Measurements from ENCODE around the gene ZNF397.

ZNF397 gene

DNA sequence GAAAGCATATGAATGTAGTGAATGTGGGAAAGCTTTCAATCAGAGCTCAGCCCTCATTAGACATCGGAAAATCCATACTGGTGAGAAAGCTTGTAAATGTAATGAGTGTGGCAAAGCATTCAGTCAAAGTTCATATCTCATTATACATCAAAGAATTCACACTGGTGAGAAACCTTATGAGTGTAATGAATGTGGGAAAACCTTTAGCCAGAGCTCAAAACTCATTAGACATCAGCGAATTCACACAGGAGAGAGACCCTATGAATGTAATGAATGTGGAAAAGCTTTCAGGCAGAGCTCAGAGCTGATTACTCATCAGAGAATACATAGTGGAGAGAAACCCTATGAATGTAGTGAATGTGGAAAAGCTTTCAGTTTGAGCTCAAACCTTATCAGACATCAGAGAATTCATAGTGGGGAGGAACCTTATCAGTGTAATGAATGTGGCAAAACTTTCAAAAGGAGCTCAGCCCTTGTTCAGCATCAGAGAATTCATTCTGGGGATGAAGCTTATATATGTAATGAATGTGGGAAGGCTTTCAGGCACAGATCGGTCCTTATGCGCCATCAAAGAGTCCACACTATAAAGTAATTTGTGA, 5.0 kb downstream of the ZNF397 start:
- DNase-seq: no peak

DNA sequence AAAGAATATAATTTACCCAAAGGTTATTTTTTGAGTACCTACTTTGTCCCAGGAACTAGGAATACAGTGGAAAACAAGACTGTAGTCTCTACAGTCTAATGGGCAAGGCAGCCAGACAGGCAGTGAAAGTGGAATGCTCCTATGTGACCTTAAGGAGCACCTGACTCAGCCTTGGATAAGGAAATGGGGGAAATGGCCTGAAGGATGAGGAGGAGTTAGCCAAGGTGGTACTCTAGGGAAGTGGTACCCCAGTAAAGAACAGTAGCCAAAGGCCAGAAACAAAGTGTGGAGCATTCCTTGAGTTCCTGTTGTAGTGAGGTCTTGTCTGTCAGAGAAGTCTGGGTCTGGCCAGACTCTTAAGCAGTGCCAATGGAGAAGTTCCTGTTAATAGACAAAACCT, 6.0 kb downstream of the ZNF397 start:
- DNase-seq: no peak

DNA sequence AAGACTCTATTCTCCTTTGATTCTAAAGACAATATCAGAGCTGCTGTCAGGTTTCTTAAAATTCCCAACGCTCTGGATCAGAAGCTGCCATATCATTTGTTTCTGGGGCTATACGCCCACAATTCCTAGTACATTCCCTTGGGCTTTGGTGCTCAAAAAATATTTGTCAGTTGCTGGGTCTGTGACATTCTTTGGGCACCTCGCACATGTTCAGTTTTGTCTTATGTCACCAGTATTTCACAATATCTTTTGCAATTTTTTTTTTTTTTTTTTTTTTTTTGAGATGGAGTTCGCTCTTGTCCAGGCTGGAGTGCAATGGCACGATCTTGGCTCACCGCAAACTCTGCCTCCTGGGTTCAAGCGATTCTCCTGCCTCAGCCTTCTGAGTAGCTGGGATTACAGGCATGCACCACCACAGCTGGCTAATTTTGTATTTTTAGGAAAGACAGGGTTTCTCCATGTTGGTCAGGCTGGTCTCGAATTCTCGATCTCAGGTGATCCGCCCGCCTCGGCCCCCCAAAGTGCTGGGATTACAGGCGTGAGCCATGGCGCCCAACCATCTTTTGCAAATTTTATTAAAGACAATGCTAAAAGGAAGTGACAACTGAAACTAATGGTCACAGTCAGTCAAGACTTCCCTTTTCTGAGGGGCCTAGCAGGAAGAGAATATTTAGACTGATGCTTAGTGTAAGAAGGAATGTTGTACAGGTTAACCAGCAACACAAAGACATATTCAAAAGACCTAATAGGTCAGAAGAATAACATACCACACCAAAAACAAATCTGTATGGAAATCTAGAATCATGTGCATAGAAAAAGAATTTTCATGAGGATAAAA, 6.8 kb downstream of the ZNF397 start:
- DNase-seq: no peak

DNA sequence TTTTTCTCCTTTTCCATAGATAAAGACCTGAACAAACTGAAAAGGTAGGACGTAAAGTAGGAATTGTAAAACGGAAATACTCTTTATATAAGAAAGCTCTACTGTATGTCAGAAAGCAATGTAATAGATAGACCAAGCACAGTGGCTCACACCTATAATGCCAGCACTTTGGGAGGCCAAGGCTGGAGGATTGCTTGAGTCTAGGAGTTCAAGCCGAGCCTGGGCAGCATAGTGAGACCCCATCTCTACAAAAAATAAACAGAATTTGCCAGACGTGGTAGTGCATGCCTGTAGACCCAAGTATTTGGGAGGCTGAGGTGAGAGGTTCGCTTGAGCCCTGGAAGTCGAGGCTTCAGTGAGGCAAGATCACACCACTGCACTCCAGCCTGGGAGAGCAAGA, 7.6 kb downstream of the ZNF397 start:
- DNase-seq: no peak

DNA sequence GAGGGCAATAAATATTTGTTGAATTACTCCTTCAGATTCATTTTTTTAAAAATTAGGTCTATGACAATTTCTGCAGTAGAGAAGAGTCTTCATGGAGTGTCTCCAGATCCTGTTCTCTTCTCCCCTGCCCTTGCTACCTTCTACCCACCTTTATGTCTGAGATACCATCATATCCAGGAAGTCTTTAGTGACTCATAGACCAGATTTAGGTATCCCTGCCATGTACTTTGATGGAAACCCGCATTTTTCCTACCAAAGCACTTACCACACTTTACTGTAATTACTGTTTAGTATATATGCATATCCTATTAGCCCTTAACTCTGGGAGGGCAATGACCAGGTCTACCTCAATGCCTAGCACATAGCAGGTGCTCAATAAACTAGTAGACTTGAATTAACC, 11.6 kb downstream of the ZNF397 start:
- DNase-seq: no peak

GRCh38 chr18:35253655-35254287, 12.9 kb downstream of the ZNF397 start:
- DNase-seq: no peak

GRCh38 chr18:35256947-35257346, 16.1 kb downstream of the ZNF397 start:
- DNase-seq: no peak

DNA sequence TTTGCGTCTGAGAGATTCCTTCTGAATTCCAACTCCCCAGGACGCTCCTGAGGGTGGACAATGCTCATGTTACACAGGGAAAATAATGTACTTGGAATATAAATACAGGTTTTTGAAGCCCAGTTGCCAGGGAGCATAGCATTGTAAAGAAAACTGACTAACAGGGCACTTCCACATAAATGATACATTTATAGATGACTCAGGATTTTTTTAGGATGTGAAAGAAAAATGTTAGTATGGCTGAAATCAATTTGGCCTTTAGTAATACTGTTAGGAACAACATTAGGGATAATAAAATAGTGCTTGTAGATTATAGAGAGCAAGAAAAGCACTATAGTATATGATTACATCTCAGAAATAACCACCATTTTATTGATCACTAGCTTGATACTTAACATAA, 23.6 kb downstream of the ZNF397 start:
- DNase-seq: no peak

GRCh38 chr18:35267161-35267651, 26.4 kb downstream of the ZNF397 start:
- DNase-seq: peak; percentile 18 to 86 (median 70)

- no peak for DNase-seq
Measured at GRCh38 chr18:35267809-35268208, 27.0 kb downstream of the ZNF397 start.

DNA sequence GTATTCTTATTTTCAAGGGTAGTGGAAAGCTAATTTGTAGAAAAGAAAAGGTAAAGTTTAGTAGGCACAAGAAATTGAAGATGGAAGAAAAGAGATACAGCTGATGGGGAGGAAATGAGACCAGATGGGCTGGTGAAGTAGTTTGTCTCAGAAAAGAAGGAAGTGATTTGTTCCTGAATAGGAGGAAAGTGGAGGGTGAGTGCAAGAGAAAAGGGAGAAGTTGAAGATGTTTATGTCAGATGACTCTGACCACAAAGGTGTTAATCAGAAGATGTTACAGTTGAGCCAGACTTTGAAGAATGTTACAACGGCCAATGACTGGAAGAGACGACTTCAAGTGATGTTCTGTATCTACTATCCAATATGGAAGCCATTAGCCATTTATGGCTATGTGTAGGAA, 28.0 kb downstream of the ZNF397 start:
- no peak for DNase-seq

GRCh38 chr18:35271656-35272055, 30.8 kb downstream of the ZNF397 start:
- no peak for DNase-seq

GRCh38 chr18:35276267-35276666, 35.4 kb downstream of the ZNF397 start:
- no peak for DNase-seq

DNA sequence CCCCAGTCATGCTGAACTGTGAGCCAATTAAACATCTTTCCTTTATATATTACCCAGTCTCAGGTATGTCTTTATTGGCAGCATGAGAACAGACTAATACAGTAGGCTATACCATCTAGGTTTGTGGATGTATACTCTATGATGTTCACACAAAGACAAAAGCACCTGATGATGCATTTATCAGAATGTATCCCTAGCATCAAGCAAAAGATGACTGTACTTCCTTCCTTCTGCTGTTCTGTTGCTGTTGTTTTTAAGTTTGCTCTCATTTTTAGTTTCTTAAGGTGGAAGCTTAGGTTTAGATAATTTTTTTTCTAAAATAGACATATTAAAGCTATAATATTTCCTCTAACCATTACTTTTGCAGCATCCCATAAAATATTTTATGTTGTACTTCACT, 36.8 kb downstream of the ZNF397 start:
- no peak for DNase-seq

DNA sequence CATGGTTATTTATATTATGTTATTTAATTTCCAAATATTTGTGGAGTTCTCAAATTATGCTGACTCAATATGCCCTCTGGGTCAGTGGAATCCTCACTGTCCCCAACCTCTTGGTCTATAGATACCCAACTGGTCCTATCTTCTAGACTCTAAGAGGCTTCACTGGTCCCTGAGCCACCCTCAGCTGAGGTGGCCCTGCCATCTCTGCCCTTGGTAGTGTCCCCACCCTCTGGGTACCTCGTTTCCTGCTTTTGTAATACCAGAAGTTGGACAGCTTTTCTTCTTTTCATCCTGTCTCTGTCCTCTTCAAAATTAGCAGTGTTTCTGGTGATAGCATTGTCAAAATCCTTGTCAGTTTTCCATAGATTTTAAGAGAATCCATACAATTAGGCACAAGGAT, 37.3 kb downstream of the ZNF397 start:
- DNase-seq: no peak

- no peak for DNase-seq
Measured at GRCh38 chr18:35278969-35279368, 38.1 kb downstream of the ZNF397 start.

- no peak for DNase-seq
Measured at GRCh38 chr18:35282353-35282752, 41.5 kb downstream of the ZNF397 start.

GRCh38 chr18:35283923-35284794, 43.3 kb downstream of the ZNF397 start:
- DNase-seq: no peak

DNA sequence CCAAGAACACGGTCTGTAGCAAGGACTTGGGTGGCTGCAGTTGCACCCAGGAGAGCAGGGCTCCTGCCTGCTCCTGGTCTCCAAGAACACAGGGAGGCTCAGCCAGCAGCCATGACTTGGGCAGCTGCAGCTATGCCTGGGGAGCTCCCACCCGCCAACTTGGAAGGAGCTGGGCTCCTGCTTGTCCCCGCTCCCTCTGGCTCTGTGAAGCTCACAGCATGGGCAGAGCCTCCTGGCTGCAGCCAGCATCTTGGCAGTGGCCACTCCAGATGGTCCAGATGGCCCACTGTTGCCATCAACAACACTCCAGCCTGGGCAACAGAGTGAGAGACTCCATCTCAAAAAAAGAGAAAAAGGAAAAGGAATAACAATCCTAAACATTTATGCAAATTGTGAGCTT, 44.0 kb downstream of the ZNF397 start:
- no peak for DNase-seq

GRCh38 chr18:35289293-35289692, 48.5 kb downstream of the ZNF397 start:
- DNase-seq: no peak

DNA sequence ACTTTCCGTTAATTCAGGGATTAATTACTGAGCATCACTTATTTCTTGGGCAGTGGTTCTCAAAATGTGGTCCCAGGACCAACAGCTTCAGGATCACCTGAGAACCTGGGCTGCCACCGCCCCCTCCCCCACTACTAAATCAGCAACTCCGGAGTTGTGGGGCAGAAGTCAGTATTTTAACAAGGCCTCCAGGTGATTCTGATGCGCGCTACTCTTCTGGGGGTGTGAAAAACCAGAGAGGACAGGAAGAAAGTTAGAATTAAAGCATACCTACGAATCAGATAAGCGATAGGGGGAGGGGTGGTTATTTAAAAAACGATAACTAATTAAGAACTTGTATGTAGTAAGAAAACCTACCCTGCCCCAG, 48.9 kb downstream of the ZNF397 start:
- DNase-seq: peak in 12 of 56 donors; percentile 8 to 56 (median 30)

All from amygdala (tissue), 56 donors.